Lower leg skin (tissue), 3 donors: ENCODE results near the gene PBXIP1.

ENCODE experiments used
- CTCF ChIP-seq, 3 donors: fragments of 450-650 bp; IDR thresholded peaks; one replicate each; pipeline ENCODE4 v1.5.1; 2016; ENCODE audit warnings: antibody characterized with exemption in 3 of 3, mild to moderate bottlenecking in 3 of 3, moderate library complexity in 2 of 3
- POLR2A ChIP-seq, 2 donors: fragments of 450-650 bp; IDR thresholded peaks; one replicate each; pipeline ENCODE4 v1.6.1; 2016 to 2017; ENCODE audit warnings: antibody characterized with exemption in 2 of 2, mild to moderate bottlenecking in 1 of 2, moderate library complexity in 1 of 2

- TF ChIP-seq CTCF (IDR thresholded peaks at IDR 0.05) = no peak
- TF ChIP-seq POLR2A (IDR thresholded peaks at IDR 0.05) = no peak
Observed at GRCh38 chr1:154911691-154912550, 44.0 kb downstream of the PBXIP1 start.
